HAP-1 (cell line): ENCODE measurements around the gene SHROOM3.

Experiments
- DNase-seq, 2 experiments: peaks; one replicate each; pipeline ENCODE4 v3.0.0-alpha.2; 2016 to 2020; ENCODE audit warnings: low spot score in 2 of 2
- H3K27me3 ChIP-seq: fragments of 250-450 bp; sonication (Bioruptor Pico); 2 replicates; pipeline ENCODE4 v1.5.1; 2020; ENCODE audit warnings: low read depth, mild to moderate bottlenecking, moderate library complexity
- H3K36me3 ChIP-seq: fragments of 250-450 bp; sonication (Bioruptor Pico); replicated peaks from 2 replicates; pipeline ENCODE4 v1.5.1; 2020; ENCODE audit warnings: mild to moderate bottlenecking
- H3K4me1 ChIP-seq: fragments of 250-450 bp; sonication (Bioruptor Pico); 2 replicates; pipeline ENCODE4 v1.5.1; 2020; ENCODE audit warnings: mild to moderate bottlenecking
- H3K4me3 ChIP-seq: fragments of 250-450 bp; sonication (Bioruptor Pico); 2 replicates; pipeline ENCODE4 v1.5.1; 2020; ENCODE audit warnings: mild to moderate bottlenecking, moderate library complexity
- H3K9me3 ChIP-seq: fragments of 250-450 bp; sonication (Bioruptor Pico); 2 replicates; pipeline ENCODE4 v1.5.1; 2020; ENCODE audit warnings: mild to moderate bottlenecking, moderate library complexity
- in situ Hi-C: fragments of 300-500 bp; cut with MboI; formaldehyde crosslinking; loops from 3 replicates; pipeline ENCODE4 v1.14.3; 2020; ENCODE audit warnings: low sequenced_read_pairs, inconsistent platforms, mixed read lengths

Gene SHROOM3

DNA sequence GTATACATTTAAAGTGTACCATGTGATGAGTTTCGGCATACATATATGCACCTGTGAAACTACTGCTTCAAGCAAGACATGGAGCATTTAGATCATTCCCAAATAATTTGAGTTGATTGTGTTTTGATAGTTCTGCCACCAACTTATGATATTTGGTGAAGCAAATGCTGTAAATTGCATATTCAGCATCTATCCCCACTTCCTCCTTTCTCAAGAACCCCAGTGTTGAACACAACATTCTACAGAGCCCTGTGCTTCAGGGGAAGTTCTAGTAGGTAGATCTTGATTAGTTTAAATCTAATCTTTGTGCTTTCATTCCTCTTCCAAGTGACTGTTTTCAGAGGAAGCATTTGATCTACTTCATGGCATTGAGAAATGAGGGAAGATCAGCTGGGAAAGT, 5.4 kb upstream of the SHROOM3 start:
- DNase-seq = no peak
- in situ Hi-C loops = loop anchor here (5.0 kb wide), 1 partner anchor 328 kb away; no protein-coding TSS in a partner anchor
- H3K4me3 ChIP-seq = no peak overlapping the region
- no peaks in the 10 kb centered on the region for H3K27me3 ChIP-seq
- H3K36me3 ChIP-seq = no peaks in the 10 kb centered on the region
- H3K9me3 ChIP-seq = no peaks in the 10 kb centered on the region
- peaks cover 35% of the 10 kb centered on the region for H3K4me1 ChIP-seq

DNA sequence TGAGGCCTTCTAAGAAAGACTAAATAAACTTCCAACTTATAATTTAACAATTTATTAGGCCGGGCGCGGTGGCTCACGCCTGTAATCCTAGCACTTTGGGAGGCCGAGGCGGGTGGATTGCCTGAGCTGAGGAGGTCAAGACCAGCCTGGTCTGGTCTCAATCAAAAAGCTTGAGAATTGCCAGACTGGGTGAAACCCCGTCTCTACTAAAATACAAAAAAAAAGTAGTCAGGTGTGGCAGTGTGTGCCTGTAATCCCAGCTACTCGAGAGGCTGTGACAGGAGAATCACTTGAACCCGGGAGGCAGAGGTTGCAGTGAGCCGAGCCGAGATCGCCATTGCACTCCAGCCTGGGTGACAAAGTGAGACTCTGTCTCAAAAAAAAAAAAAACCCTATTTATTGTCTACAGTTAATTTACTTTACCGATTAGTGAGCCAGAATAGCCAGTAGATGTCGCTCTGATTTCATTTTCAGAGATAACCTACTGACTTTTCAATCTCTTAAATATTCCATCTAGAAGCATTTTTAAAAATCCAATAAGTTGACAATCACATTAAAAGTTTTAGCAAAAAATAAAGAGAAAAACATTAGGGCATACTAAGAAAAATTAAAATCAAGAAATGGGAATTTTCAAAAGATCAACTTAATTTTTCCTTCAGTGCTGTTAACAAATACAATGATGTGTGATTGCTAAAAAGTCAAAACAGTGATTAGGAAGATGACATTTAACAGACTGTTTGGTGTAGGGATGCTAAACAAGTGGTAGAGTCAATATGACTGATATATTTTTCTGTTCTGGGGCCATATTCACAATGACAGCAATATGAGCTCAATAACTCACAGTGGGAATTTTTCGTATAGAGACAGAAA, 4.3 kb upstream of the SHROOM3 start:
- H3K4me1 ChIP-seq = peaks cover 37% of the 10 kb centered on the region
- no peaks in the 10 kb centered on the region for H3K27me3 ChIP-seq
- in situ Hi-C loops = loop anchor here (5.0 kb wide), 1 partner anchor 327 kb away; no protein-coding TSS in a partner anchor
- H3K36me3 ChIP-seq = no peaks in the 10 kb centered on the region
- DNase-seq = peak; percentile 39 to 85
- H3K4me3 ChIP-seq = no peak overlapping the region
- H3K9me3 ChIP-seq = no peaks in the 10 kb centered on the region

DNA sequence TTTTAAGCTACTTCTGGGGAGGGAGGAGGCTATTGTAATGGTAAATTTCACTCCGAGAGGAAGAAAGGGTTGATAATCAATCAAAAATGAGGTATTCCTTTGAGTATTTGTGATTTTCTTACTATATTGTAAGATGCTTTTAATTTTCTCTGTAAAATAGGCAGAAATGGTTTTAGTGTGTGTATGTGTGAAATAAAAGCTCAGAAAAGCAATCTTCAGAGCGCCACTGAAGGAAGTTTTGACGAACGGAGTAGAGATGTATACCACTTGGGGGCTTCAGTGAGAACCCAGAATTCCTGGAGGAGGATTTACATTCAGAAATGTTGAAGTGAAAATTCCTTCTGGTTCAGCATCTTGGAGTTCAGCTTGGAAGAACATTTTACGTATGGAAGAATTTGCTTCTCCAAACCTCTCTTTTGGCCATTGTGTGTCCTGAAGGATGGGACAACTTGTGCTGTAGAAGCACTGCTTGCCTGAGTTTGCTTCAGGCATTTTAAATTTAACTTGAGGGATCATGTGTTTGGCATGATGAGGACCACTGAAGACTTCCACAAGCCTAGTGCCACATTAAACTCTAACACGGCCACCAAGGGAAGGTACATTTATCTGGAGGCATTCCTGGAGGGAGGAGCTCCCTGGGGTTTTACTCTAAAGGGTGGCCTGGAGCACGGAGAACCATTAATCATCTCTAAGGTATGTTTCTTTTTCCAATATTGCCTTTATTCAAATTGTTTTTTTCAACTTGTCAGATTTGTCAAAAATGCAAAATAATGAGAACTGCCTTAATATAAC, 695 bp downstream of the SHROOM3 start:
- in situ Hi-C loops = loop anchor here (5.0 kb wide), 1 partner anchor 57 kb away; no protein-coding TSS in a partner anchor
- no peaks in the 10 kb centered on the region for H3K27me3 ChIP-seq
- H3K4me3 ChIP-seq = peak overlapping the region; percentile 37
- DNase-seq = peak; percentile 50 to 88
- peaks cover 35% of the 10 kb centered on the region for H3K4me1 ChIP-seq
- no peaks in the 10 kb centered on the region; the same call in 1 of the 2 replicates for H3K9me3 ChIP-seq
- no peaks in the 10 kb centered on the region for H3K36me3 ChIP-seq

DNA sequence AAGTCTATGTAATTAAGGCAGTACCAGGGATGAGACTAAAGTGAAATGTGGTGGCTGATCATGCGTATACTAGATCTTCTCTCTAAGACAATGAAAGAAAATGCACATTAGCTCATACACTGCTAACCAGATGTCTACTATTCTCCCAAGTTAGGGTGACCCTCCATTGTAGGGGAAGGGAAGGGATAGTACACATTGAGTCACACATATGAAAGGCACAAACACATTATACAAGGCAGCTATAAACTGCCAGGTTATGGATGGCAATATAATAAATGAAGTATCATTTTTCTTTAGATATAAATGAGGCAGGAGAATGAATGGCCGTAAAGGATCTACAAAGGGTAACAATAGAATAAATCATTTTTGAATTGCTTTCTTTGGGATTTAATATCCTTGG, 4.5 kb downstream of the SHROOM3 start:
- Histone ChIP-seq H3K4me3 (no peak overlapping the region), H3K27me3 (no peaks in the 10 kb centered on the region), H3K9me3 (no peaks in the 10 kb centered on the region; the same call in 1 of the 2 replicates), H3K4me1 (peaks cover 17% of the 10 kb centered on the region), H3K36me3 (no peaks in the 10 kb centered on the region)
- no peak for DNase-seq
- in situ Hi-C loops = loop anchor here (5.0 kb wide), 1 partner anchor 53 kb away; no protein-coding TSS in a partner anchor

DNA sequence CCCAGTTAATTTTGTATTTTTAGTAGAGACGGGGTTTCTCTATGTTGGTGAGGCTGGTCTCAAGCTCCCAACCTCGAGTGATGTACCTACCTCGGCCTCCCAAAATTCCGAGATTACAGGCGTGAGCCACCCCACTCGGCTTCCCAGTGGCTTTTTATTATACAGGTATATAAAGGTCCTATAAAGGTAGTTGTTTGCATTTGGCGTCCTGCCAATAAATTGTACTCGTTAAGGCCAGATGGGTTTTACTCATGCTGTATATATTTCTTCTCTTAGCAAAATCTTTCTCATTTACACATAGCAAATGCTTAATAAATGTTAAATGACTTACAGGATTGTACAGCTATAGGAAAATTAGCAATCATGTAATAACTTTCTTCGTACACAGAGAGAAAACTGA, 6.9 kb downstream of the SHROOM3 start:
- 0 out of 2 replicates have a peak, but pooled peaks cover 3% of the 10 kb centered on the region for H3K36me3 ChIP-seq
- H3K4me1 ChIP-seq = peaks cover 21% of the 10 kb centered on the region
- H3K4me3 ChIP-seq = no peak overlapping the region
- H3K9me3 ChIP-seq = no peaks in the 10 kb centered on the region; the same call in 1 of the 2 replicates
- in situ Hi-C loops = no loop called here
- H3K27me3 ChIP-seq = no peaks in the 10 kb centered on the region
- no peak for DNase-seq

DNA sequence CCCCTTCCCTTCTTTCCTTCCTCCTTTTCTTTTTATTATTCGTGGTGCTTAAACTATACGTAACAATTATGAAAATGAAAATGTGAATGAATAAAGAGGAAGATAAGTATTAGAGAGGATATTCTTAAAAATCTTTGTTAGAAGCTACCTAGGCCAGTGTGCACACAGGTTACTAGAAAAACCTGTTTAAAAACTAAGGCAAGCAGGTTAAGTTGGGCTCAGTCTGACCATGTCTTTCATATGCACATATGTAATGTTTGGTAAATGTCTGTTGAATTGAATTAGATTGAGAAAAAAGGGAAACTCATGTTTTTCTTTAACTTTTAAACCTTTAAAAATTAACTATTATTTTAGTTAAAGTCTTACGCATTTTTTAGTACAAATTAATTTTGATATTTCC, 7.8 kb downstream of the SHROOM3 start:
- no peak overlapping the region for H3K4me3 ChIP-seq

DNA sequence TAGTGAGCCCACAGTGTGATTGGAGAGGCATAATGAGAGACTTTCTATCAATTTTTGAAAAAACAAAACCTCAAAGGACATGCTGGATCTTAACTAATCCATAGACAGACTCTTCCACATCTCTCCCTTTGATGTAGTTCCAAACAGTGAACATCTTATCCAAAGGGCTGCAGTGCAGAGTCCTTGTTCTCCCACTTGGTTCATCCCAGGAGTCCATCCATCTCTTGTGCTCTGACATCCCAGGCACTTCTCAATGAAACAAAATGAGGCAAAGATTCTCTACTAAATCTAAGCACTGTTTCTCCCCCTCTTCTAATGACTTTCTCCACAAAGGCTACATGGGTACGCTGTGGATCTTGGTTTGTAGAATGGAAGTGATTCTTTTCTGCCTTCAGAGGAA, 8.3 kb downstream of the SHROOM3 start:
- H3K4me1 ChIP-seq = peaks cover 22% of the 10 kb centered on the region

More for the DNA sequence above, 7.8 kb downstream of the SHROOM3 start:
- Histone ChIP-seq H3K36me3 (0 out of 2 replicates have a peak, but pooled peaks cover 3% of the 10 kb centered on the region), H3K27me3 (no peaks in the 10 kb centered on the region), H3K9me3 (no peaks in the 10 kb centered on the region; the same call in 1 of the 2 replicates), H3K4me1 (peaks cover 26% of the 10 kb centered on the region)
- DNase-seq = no peak
- in situ Hi-C loops = no loop called here

DNA sequence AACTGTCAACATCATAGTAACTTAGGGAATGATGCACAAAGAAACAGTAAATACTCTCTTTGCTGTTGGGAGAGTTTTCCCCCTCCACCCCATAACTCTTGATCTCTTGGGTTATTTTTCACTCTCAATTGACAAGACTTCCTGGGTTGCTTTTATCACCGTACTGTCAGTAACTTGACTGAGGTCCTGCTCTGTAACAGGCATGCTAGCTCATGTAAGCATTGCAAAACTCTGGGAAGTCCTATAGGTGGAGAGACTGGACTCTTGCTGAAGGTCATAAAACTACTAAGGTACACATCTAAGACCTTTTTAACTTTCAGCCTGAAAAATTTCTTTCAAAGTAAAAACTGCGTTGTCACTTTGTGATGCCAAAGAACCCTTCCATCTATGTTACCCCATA, 10.9 kb downstream of the SHROOM3 start:
- no peak for DNase-seq
- 0 out of 2 replicates have a peak, but pooled peaks cover 3% of the 10 kb centered on the region for H3K36me3 ChIP-seq
- in situ Hi-C loops = no loop called here
- no peaks in the 10 kb centered on the region for H3K27me3 ChIP-seq
- no peak overlapping the region for H3K4me3 ChIP-seq
- no peaks in the 10 kb centered on the region for H3K9me3 ChIP-seq
- H3K4me1 ChIP-seq = peaks cover 47% of the 10 kb centered on the region

More for the DNA sequence above, 8.3 kb downstream of the SHROOM3 start:
- H3K27me3 ChIP-seq = no peaks in the 10 kb centered on the region
- in situ Hi-C loops = no loop called here
- 0 out of 2 replicates have a peak, but pooled peaks cover 3% of the 10 kb centered on the region for H3K36me3 ChIP-seq
- no peak overlapping the region for H3K4me3 ChIP-seq
- DNase-seq = no peak
- H3K9me3 ChIP-seq = no peaks in the 10 kb centered on the region; the same call in 1 of the 2 replicates

DNA sequence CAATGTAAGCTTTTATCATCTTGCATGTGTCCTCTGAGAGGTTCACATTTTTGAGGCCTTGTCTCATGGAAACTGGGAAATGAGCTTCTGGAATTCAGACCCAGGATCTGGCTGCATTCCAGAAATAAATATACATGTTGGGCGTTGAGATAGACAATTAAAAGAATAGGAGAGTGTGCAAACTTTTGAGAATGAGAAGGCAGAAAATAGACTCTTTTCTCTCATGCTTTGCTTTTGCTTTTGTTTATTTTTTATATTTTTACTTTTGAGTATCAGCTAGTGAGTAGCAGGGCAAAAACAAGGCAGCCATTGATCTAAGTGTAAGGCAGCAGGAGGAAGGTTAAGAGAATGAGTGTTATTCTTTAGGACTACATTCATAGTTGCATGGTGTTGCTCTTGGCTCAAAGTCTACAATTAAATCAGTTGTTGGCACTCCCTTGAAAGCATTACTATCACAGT, 12.4 kb downstream of the SHROOM3 start:
- in situ Hi-C loops = no loop called here
- no peaks in the 10 kb centered on the region for H3K9me3 ChIP-seq
- H3K36me3 ChIP-seq = 0 out of 2 replicates have a peak, but pooled peaks cover 3% of the 10 kb centered on the region
- H3K4me1 ChIP-seq = peaks cover 58% of the 10 kb centered on the region
- no peak overlapping the region for H3K4me3 ChIP-seq
- DNase-seq = no peak
- no peaks in the 10 kb centered on the region for H3K27me3 ChIP-seq

DNA sequence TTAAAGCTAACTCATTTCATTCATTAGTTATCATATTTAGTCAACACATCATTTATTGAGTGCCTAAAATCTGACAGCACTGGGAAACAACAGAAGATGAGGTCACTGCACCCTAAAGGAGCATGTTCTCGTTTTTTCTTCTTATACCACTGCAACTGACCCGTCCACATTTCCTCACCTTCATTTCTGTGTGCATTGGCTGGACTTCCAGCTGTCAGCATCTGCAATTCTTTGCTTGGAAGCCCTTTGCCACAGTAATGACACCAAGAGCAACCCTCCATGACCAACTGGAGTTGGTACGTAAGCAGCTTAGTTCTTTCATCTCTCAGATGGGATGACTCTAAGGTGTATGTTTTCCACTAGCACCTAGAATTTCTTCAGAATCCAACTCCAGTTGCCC, 13.2 kb downstream of the SHROOM3 start:
- Histone ChIP-seq H3K9me3 (no peaks in the 10 kb centered on the region), H3K4me3 (no peak overlapping the region), H3K27me3 (no peaks in the 10 kb centered on the region), H3K36me3 (0 out of 2 replicates have a peak, but pooled peaks cover 3% of the 10 kb centered on the region), H3K4me1 (peaks cover 56% of the 10 kb centered on the region)
- DNase-seq = no peak
- in situ Hi-C loops = no loop called here

DNA sequence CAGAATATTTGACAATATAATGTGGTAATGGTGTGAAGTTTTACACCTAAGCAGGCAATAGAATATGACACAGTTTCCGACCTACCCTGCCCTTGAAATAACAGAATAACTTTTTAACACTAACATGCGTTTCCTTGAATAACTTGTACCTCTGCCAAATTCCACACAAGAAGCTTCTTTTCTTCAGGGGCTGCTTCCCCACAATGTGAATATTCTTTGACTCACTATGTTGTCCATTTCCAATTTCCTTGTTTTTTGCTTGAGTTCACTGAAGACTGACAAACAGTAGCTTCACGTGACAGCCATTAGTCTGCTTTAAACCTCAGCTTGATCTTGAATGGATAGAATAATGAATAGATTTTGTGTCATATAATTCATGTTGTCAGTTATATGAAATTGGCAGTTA, 14.3 kb downstream of the SHROOM3 start:
- no peak overlapping the region for H3K4me3 ChIP-seq
- no peak for DNase-seq
- H3K27me3 ChIP-seq = no peaks in the 10 kb centered on the region
- peaks cover 59% of the 10 kb centered on the region for H3K4me1 ChIP-seq
- 0 out of 2 replicates have a peak, but pooled peaks cover 3% of the 10 kb centered on the region for H3K36me3 ChIP-seq
- no peaks in the 10 kb centered on the region for H3K9me3 ChIP-seq
- in situ Hi-C loops = no loop called here

DNA sequence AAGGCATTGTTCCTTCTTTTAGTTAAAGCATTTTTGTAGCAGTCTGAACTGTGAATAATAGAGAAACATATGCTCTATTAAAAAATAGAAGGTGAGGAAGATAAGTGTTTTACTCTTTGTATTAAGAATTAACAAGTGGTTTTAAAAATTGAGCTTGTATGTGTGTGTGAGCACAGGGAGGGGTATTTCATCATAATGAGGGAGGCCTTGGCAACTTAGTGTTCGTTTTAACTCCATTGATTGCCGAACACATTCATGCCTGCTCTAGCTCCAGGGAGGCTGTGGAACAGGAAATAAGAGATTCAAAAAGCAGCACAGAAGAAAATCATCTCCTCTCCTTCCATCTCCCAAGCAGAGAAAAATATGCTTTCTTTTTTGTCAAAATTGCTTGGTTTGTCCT, 14.8 kb downstream of the SHROOM3 start:
- DNase-seq = no peak
- Histone ChIP-seq H3K36me3 (0 out of 2 replicates have a peak, but pooled peaks cover 3% of the 10 kb centered on the region), H3K27me3 (no peaks in the 10 kb centered on the region), H3K4me1 (peaks cover 63% of the 10 kb centered on the region), H3K9me3 (no peaks in the 10 kb centered on the region), H3K4me3 (no peak overlapping the region)
- in situ Hi-C loops = no loop called here

DNA sequence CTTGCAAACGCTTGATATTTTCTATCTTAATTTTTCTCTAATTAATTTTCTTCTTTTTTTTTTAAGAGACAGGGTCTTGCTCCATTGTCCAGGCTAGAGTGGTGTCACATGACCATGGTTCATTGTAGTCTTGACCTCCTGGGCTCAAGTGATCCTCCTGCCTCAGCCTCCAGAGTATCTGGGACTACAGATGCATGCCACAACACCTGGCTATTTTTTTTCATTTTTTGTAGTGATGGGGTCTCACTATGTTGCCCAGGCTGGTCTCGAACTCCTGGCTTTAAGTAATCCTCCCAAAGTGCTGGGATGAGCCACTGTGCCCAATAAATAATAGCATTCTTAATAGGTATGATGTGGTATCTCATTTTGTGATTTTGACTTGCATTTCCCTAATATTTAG, 18.2 kb downstream of the SHROOM3 start:
- no peaks in the 10 kb centered on the region for H3K36me3 ChIP-seq

More for the DNA sequence above, 18.2 kb downstream of the SHROOM3 start:
- no peaks in the 10 kb centered on the region for H3K9me3 ChIP-seq
- DNase-seq = no peak
- H3K4me3 ChIP-seq = no peak overlapping the region
- no peaks in the 10 kb centered on the region for H3K27me3 ChIP-seq
- H3K4me1 ChIP-seq = peaks cover 75% of the 10 kb centered on the region
- in situ Hi-C loops = no loop called here
